ENCODE results near the gene EDAR.

GRCh38 chr2:108941767-108942166 is 47.3 kb downstream of the EDAR start:
- TF ChIP-seq CTCF (conservative IDR thresholded peaks at IDR 0.05 in 1 of 2, IDR thresholded peaks at IDR 0.05 in 1 of 2; ENCODE audit: low read depth in 1 of 2, low read length in 2 of 2) (no peak), EZH2 (IDR thresholded peaks at IDR 0.05; ENCODE audit: low read length, missing control alignments) (no peak)

Measured in fibroblast of lung (primary cell).